Right cardiac atrium (tissue), 5 donors: ENCODE results near the gene CAMKMT. TPM values are rescaled to one million over a fixed set of nuclear protein-coding genes. Genes with fewer than 3 reads are reported as not detected.

Experiments
- ATAC-seq, 2 donors: fragments of 200-7000 bp; cut with Tn5 transposase; one replicate each; pipeline versions ENCODE4 v1.8.0 to v1.9.1; 2020; ENCODE audit warnings: moderate library complexity in 2 of 2, mild to moderate bottlenecking in 1 of 2
- DNase-seq, 3 donors: peaks; one replicate each; pipeline ENCODE4 v3.0.0-alpha.2; 2020
- H3K27ac ChIP-seq: one replicate; pipeline ENCODE4 v1.5.1; 2013; ENCODE audit warnings: mild to moderate bottlenecking, low read length, control low read depth, moderate library complexity
- H3K27me3 ChIP-seq: one replicate; pipeline ENCODE4 v1.6.1; 2013; ENCODE audit not compliant: control insufficient read depth, insufficient read depth
- H3K4me1 ChIP-seq: one replicate; pipeline ENCODE4 v1.6.1; 2013; ENCODE audit warnings: low read length; ENCODE audit not compliant: control insufficient read depth, insufficient read depth
- H3K4me3 ChIP-seq: one replicate; pipeline ENCODE4 v1.5.1; 2013; ENCODE audit warnings: low read length, control low read depth
- H3K9me3 ChIP-seq: one replicate; pipeline ENCODE4 v1.6.1; 2013; ENCODE audit warnings: low read length; ENCODE audit not compliant: control insufficient read depth
- WGBS: extraction: QIAGEN DNeasy Blood & Tissue Kit; methylation state at CpG from one replicate; pipeline ENCODE4 v1.1.7; 2013; 5-methylcytosine and 5-hydroxymethylcytosine counted together
- intact Hi-C, 4 donors: fragments of 100-400 bp; cut with DNase I; formaldehyde crosslinking; loops; one replicate each; pipeline versions ENCODE4 v1.11.0 to v1.14.0; 2022 to 2023
- polyA plus RNA-seq: library from polyadenylated mRNA; stranded (reverse); fragments of 200-250 nt; gene quantifications from one replicate; pipeline ENCODE4 v1.2.3, GENCODE V29; 2013
- total RNA-seq, 4 donors: library from RNA; stranded (reverse); fragmentation: NEBNext Ultra II Directional; extraction: Animal tissue kit (Norgen Biotek cat#: 25700); gene quantifications; one replicate each; pipeline ENCODE4 v1.2.1, GENCODE V29; 2021
- donor health status: healthy with polysubstance abuse.
- donor health status: DM: no; HTN: yes; CAD: no.
- donor health status: DM: no; HTN: no; CAD: no.
- donor health status: DM: no; HTN: yes; CAD: no; lungs with severe emphysema.
- donor health status: DM: yes; HTN: yes; CAD: no.

CAMKMT gene
- total and polyA plus RNA-seq, 5 donors = 4.6 to 6.3 (median 5.5) TPM

DNA sequence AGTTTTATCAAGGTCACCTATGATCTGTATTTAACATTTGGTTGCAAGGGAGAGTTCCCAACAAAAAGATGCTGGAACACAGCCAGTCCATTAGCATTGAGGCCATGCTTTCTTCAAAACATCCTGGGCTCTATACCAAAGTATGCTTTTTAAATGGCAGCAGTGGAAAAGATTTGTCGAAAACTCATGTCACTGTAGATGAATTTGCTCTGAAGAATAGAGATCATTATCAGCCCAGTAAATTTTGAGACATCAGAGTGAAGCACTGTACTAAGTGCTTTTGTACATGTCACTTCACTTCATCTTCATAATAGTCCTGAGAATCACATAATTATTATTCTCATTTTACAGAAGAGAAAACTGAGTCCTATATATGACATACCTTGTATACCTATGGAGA is 189.8 kb downstream of the CAMKMT start:
- intact Hi-C loops = no loop called here
- H3K9me3 ChIP-seq = no peaks in the 10 kb centered on the region
- H3K4me1 ChIP-seq = peaks cover 3% of the 10 kb centered on the region
- H3K27me3 ChIP-seq = no peaks in the 10 kb centered on the region
- WGBS = 89% methylated on average over 1 of the region's 1 CpG
- H3K27ac ChIP-seq = no peak overlapping the region
- no peak overlapping the region for H3K4me3 ChIP-seq
- DNase-seq = no peak
- no peak for ATAC-seq

DNA sequence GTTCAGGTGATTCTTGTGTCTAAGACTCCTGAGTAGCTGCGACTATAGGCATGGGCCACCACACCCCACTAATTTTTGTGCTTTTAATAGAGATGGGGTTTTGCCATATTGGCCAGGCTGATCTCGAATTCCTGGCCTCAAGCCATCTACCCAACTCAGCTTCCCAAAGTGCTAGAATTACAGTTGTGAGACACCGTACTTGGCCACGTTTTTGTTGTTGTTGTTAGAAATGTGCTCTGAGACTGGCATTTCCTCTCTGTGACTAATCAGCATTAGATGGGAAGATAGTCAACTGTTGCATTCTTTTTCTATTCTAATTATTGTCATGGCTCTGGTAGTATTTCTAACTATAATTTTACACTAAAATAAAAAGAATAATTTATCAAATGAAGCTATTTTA is 191.7 kb downstream of the CAMKMT start:
- intact Hi-C loops = no loop called here
- Histone ChIP-seq H3K4me3 (no peak overlapping the region), H3K27ac (no peak overlapping the region), H3K27me3 (no peaks in the 10 kb centered on the region), H3K9me3 (no peaks in the 10 kb centered on the region), H3K4me1 (peaks cover 3% of the 10 kb centered on the region)
- DNase-seq (no peak), ATAC-seq (no peak)
- WGBS = 67% methylated on average over 4 of the region's 4 CpGs

DNA sequence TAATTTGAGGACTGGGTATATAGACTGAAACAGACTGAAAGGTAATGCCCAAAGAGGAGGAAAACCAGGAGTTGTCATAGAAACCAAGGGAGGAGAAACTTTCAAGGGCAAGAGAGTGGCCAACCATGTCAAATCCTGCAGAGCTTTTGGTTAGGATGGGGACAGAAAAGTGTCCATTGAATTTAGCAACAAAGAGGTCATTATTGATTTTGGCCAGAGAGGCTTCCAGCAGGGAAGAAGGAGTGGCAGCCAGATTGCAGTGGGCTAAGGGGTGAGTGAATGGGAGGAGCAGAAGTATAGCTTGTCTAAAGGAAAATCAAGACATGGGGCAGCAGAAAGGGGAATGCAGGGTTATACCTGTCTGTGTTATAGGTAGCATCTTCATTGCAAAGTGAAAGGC is 194.0 kb downstream of the CAMKMT start:
- Histone ChIP-seq H3K4me3 (no peak overlapping the region), H3K9me3 (no peaks in the 10 kb centered on the region), H3K27ac (no peak overlapping the region), H3K27me3 (no peaks in the 10 kb centered on the region), H3K4me1 (peaks cover 3% of the 10 kb centered on the region)
- DNase-seq (no peak), ATAC-seq (no peak)
- intact Hi-C loops = no loop called here

DNA sequence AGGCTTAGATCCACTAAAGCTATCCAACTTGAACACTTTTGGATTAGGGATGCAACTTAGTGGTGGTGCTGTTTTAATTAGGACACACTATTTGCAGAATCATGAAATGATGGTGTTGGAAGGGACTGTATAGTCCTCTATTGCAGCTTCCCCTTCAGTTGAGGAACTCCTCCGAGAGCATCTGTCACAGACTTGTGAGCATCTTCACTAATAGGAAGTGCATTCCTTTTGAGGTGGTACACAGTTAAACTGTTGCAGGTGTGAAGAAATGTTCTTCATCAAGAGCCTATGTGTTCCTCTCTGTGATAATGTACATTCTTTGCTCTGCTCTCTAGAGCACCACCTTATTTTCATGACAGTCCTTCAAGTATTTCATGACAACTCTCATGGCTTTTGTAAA is 197.4 kb downstream of the CAMKMT start:
- Histone ChIP-seq H3K27ac (no peak overlapping the region), H3K9me3 (no peaks in the 10 kb centered on the region), H3K27me3 (no peaks in the 10 kb centered on the region), H3K4me3 (no peak overlapping the region), H3K4me1 (no peaks in the 10 kb centered on the region)
- WGBS = 86% methylated on average over 1 of the region's 1 CpG
- intact Hi-C loops = no loop called here
- ATAC-seq (no peak), DNase-seq (no peak)

DNA sequence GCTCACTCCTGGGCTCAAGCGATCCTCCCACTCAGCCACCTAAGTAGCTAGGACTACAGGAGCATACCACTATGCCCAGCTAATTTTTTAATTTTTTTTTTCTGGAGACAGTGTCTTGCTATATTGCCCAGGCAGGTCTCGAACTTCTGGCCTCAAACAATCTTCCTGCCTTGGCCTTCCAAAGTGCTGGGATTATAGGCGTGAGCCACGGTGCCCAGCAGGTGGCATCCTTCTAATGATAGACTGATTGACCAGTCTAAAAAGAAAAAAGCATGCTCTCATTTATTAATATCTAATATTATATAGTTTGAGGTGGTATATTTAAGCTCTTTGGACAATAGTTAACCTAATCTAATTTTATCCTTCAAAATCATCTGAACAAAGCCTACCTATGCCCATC is 198.6 kb downstream of the CAMKMT start:
- ATAC-seq (no peak), DNase-seq (peak in 1 of 3 donors; percentile 53)
- Histone ChIP-seq H3K27me3 (no peaks in the 10 kb centered on the region), H3K27ac (no peak overlapping the region), H3K9me3 (no peaks in the 10 kb centered on the region), H3K4me3 (no peak overlapping the region), H3K4me1 (no peaks in the 10 kb centered on the region)
- WGBS = 83% methylated on average over 4 of the region's 4 CpGs
- intact Hi-C loops = no loop called here

DNA sequence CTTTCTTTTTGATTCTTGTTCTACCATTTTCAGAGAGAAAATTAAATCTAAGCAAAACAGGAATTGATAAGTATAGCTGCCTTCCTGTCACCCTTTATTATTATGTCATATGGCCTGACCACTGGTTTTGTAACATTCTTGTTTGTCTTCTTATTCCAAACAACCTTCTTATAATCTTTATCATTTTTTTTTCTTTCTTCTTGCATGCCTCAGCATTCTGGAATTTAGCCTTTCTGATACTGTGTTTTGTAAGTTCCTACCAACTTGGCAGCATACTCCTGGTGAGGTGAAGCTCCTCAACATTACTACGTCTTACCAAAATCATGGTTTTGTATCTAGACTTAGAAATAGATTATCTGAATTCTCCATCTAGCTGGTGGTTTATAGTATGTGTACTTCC is 199.2 kb downstream of the CAMKMT start:
- H3K27ac ChIP-seq = no peak overlapping the region
- H3K4me1 ChIP-seq = no peaks in the 10 kb centered on the region
- intact Hi-C loops = no loop called here
- H3K27me3 ChIP-seq = no peaks in the 10 kb centered on the region
- ATAC-seq (no peak), DNase-seq (no peak)
- WGBS = 76% methylated on average over 1 of the region's 1 CpG
- H3K4me3 ChIP-seq = no peak overlapping the region
- H3K9me3 ChIP-seq = no peaks in the 10 kb centered on the region

DNA sequence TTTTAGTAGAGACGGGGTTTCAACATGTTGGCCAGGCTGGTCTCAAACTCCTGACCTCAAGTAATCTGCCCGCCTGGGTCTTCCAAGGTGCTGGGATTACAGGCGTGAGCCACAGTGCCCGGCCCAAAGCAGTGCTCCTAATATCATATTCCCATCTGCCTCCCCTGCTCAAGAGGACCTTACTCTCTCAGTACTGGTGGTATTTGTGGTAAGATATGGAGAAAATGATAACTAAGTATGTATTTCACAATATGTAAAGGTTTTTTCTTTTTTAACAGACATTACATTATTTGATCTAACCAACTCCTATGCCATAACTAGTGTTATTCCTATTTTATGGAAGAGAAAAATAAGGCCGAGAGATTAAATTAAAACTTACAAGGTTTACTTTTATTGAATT is 201.0 kb downstream of the CAMKMT start:
- 96% methylated on average over 5 of the region's 5 CpGs for WGBS
- no peaks in the 10 kb centered on the region for H3K27me3 ChIP-seq
- intact Hi-C loops = no loop called here
- H3K4me3 ChIP-seq = no peak overlapping the region
- H3K9me3 ChIP-seq = no peaks in the 10 kb centered on the region
- no peaks in the 10 kb centered on the region for H3K4me1 ChIP-seq
- H3K27ac ChIP-seq = no peak overlapping the region
- ATAC-seq (no peak), DNase-seq (no peak)

DNA sequence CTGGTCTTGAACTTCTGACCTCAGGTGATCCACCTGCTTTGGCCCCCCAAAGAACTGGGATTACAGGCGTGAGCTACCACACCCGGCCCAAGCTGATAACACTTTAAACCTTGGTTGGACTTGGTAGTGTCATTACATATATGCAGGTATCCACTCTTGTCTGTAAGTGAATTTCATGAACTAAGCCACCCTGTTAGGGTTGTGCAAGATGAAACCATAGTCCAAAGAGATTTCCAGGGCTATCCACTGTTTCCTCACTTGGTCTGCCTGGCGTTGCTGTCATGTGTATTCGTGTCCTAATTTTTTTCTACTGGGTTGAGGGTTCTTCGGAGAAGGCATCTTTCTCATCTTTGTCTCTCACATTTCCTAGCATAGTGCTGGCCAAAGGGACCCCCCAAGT is 203.0 kb downstream of the CAMKMT start:
- 95% methylated on average over 5 of the region's 5 CpGs for WGBS
- no peak overlapping the region for H3K27ac ChIP-seq
- intact Hi-C loops = no loop called here
- no peaks in the 10 kb centered on the region for H3K9me3 ChIP-seq
- H3K27me3 ChIP-seq = no peaks in the 10 kb centered on the region
- DNase-seq = no peak
- H3K4me1 ChIP-seq = no peaks in the 10 kb centered on the region
- no peak for ATAC-seq
- H3K4me3 ChIP-seq = no peak overlapping the region

DNA sequence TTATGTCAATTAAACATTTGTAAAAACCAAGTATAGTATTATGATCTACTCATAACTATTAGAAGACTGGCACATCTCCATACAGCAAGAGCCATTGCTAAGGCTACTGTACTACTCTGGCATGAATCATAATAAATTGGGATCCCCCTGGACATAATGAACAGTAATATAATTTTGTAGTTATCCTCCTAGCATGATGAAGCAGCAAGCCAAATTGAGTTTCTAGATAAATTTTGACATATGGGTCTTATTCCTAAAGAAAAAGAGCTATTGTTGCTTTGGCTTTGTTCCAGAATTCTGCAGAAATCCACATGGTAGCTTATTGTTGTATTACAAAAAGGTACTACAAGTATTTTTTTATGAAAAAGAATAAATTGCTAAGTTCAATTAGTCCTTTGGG is 204.3 kb downstream of the CAMKMT start:
- Histone ChIP-seq H3K9me3 (no peaks in the 10 kb centered on the region), H3K27me3 (no peaks in the 10 kb centered on the region), H3K27ac (no peak overlapping the region), H3K4me1 (no peaks in the 10 kb centered on the region), H3K4me3 (no peak overlapping the region)
- intact Hi-C loops = no loop called here
- no peak for DNase-seq
- no peak for ATAC-seq

DNA sequence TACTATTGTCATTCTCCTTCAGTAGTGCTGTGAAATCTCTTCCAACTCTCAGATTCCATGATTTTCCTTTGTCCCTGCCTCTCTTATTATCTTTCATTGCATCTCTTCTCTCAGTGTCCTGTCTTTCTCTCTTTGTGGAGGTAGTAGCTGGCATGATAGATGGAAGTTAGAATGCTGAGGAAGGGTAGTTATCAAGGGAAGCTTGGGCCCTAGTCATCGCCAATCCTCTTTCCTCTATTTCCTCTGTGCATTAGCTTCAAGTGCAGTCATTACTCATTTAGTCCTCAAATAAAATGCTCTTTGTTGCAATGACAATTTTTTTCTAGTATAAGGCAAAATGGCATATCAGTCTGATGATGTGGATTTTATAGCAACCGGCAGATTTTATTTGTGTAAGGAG is 207.7 kb downstream of the CAMKMT start:
- intact Hi-C loops = no loop called here
- Histone ChIP-seq H3K4me3 (no peak overlapping the region), H3K27ac (no peak overlapping the region), H3K27me3 (no peaks in the 10 kb centered on the region), H3K4me1 (no peaks in the 10 kb centered on the region), H3K9me3 (no peaks in the 10 kb centered on the region)
- WGBS = 87% methylated on average over 2 of the region's 2 CpGs
- ATAC-seq (no peak), DNase-seq (no peak)

DNA sequence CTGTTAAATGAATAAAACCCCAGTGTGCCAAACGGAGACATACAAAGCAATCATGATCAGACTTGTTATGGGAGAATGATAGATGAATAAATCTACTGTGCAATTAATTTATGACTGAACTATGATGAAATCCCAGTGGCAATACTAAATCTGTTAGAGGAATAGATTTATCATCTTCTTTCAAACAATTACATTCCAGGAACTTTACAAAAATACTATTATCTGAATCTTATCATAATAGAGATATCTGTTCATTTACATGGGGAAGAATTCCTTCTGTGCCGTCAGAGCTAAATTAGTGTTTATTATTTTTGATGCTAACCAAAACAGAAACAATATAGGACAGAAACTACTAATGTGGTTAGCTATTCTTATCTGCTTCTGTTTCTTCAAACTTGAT is 208.5 kb downstream of the CAMKMT start:
- no peak overlapping the region for H3K27ac ChIP-seq
- no peak overlapping the region for H3K4me3 ChIP-seq
- H3K4me1 ChIP-seq = no peaks in the 10 kb centered on the region
- H3K9me3 ChIP-seq = no peaks in the 10 kb centered on the region
- ATAC-seq (no peak), DNase-seq (no peak)
- no peaks in the 10 kb centered on the region for H3K27me3 ChIP-seq
- intact Hi-C loops = no loop called here
- 65% methylated on average over 2 of the region's 2 CpGs for WGBS

DNA sequence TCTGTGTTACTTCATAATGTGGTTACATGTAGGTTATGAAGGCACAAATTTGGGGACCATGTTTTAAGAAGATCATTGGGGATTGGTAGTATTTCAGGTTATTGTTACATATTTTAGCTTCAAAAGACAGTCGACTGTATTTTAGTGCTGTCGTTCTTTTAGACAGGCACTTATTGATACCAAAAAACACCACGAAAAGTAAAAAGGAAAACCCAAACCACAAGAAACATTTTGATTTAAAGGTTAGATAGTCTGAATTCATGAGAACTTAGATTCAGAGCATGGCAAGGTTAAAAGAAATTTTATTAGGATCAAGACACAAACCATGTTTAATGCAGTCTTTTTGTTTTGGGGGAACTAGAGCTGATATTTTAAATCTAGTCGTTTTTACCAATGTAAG is 209.0 kb downstream of the CAMKMT start:
- no peak for ATAC-seq
- intact Hi-C loops = no loop called here
- Histone ChIP-seq H3K27ac (no peak overlapping the region), H3K4me1 (no peaks in the 10 kb centered on the region), H3K4me3 (no peak overlapping the region), H3K9me3 (no peaks in the 10 kb centered on the region), H3K27me3 (no peaks in the 10 kb centered on the region)
- no peak for DNase-seq
- WGBS = 82% methylated on average over 4 of the region's 4 CpGs
